Type B pancreatic cell (in vitro differentiated cells): ENCODE measurements around the gene UBE2O. TPM values are rescaled to one million over a fixed set of nuclear protein-coding genes. Genes with fewer than 3 reads are reported as not detected.

Source experiments
- DNase-seq: peaks from one replicate; pipeline ENCODE4 v3.0.0; 2021; ENCODE audit warnings: mixed read lengths; ENCODE audit not compliant: unreplicated experiment; ENCODE audit errors: extremely low spot score
- H3K27ac Mint-ChIP-seq: 2 replicates; pipeline ENCODE4 v1.8.0; 2021; ENCODE audit warnings: mild to moderate bottlenecking, mixed read lengths
- H3K27me3 Mint-ChIP-seq: 2 replicates; pipeline ENCODE4 v1.8.0; 2021; ENCODE audit warnings: mixed read lengths
- H3K36me3 Mint-ChIP-seq: 2 replicates; pipeline ENCODE4 v1.8.0; 2021; ENCODE audit warnings: mixed read lengths
- H3K4me1 Mint-ChIP-seq: one replicate; pipeline ENCODE4 v1.8.0; 2021; ENCODE audit warnings: mixed read lengths; ENCODE audit not compliant: unreplicated experiment
- H3K4me3 Mint-ChIP-seq: 2 replicates; pipeline ENCODE4 v1.8.0; 2021; ENCODE audit warnings: mild to moderate bottlenecking, mixed read lengths
- H3K9me3 Mint-ChIP-seq: 2 replicates; pipeline ENCODE4 v1.8.0; 2021; ENCODE audit warnings: mixed read lengths
- total RNA-seq: library from RNA; stranded (reverse); gene quantifications from 2 replicates; pipeline ENCODE4 v1.2.1, GENCODE V29; 2021; ENCODE audit warnings: low replicate concordance
- TF ChIP-seq, protein P1 (sequence below): fragments of 200-600 bp; sonication (generic); conservative IDR thresholded peaks from 2 replicates; pipeline ENCODE4 v1.5.0; 2021; ENCODE audit warnings: antibody characterized with exemption, mild to moderate bottlenecking

The UBE2O gene
- total RNA-seq, 1 donor from 2014 or later = 51.5 TPM

GRCh38 chr17:76357597-76358158, 95.3 kb downstream of the UBE2O start:
- Mint-ChIP-seq H3K4me1 (peaks cover 27% of the 10 kb centered on the region), H3K9me3 (no peaks in the 10 kb centered on the region), H3K4me3 (peak overlapping the region; percentile 57), H3K27ac (no peak overlapping the region), H3K36me3 (no peaks in the 10 kb centered on the region), H3K27me3 (peaks cover 2% of the 10 kb centered on the region)
- no peak for DNase-seq
- TF ChIP-seq, protein P1, sequence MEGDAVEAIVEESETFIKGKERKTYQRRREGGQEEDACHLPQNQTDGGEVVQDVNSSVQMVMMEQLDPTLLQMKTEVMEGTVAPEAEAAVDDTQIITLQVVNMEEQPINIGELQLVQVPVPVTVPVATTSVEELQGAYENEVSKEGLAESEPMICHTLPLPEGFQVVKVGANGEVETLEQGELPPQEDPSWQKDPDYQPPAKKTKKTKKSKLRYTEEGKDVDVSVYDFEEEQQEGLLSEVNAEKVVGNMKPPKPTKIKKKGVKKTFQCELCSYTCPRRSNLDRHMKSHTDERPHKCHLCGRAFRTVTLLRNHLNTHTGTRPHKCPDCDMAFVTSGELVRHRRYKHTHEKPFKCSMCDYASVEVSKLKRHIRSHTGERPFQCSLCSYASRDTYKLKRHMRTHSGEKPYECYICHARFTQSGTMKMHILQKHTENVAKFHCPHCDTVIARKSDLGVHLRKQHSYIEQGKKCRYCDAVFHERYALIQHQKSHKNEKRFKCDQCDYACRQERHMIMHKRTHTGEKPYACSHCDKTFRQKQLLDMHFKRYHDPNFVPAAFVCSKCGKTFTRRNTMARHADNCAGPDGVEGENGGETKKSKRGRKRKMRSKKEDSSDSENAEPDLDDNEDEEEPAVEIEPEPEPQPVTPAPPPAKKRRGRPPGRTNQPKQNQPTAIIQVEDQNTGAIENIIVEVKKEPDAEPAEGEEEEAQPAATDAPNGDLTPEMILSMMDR = no peak

GRCh38 chr17:76356803-76357456, 96.0 kb downstream of the UBE2O start:
- Mint-ChIP-seq H3K4me1 (peaks cover 25% of the 10 kb centered on the region), H3K4me3 (peak overlapping the region; percentile 57), H3K36me3 (no peaks in the 10 kb centered on the region), H3K9me3 (no peaks in the 10 kb centered on the region), H3K27me3 (peaks cover 2% of the 10 kb centered on the region), H3K27ac (no peak overlapping the region)
- TF ChIP-seq, protein P1 = no peak
- DNase-seq = no peak

DNA sequence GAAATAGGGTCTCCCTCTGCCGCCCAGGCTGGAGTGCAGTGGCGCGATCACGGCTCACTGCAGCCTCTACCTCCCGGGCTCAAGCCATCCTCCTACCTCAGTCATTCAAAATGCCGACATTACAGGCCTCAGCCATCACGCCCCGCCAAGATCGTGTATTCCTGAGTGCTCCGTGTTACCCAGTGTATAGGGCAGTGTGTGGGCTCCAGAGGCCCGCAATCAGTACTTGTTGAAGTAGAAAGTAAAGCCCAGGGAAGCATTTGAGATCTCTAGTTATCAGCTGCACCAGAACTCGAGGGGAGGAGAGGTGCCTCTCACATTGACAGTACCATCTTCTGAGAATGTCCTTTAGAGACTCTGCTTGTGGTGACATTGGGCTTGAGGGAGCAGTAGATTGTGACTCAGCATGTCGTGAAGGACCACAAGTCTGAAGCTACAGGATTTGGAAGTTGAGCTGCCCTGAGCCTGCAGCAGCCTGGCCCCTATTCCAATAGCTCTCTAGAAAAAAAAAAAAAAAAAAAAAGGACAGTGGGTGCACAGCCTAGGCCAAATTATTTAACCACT, 98.1 kb downstream of the UBE2O start:
- Mint-ChIP-seq H3K27me3 (peaks cover 2% of the 10 kb centered on the region), H3K4me3 (peak overlapping the region; percentile 82), H3K4me1 (peaks cover 18% of the 10 kb centered on the region), H3K36me3 (no peaks in the 10 kb centered on the region), H3K27ac (peak overlapping the region; percentile 96), H3K9me3 (no peaks in the 10 kb centered on the region)
- TF ChIP-seq, protein P1 = no peak
- DNase-seq = no peak

GRCh38 chr17:76354317-76354729, 98.6 kb downstream of the UBE2O start:
- TF ChIP-seq, protein P1 = peak; percentile 8
- H3K4me3 Mint-ChIP-seq = peak overlapping the region; percentile 94
- H3K4me1 Mint-ChIP-seq = peaks cover 18% of the 10 kb centered on the region
- no peaks in the 10 kb centered on the region for H3K9me3 Mint-ChIP-seq
- no peaks in the 10 kb centered on the region for H3K36me3 Mint-ChIP-seq
- H3K27ac Mint-ChIP-seq = peak overlapping the region; percentile 96
- no peak for DNase-seq
- H3K27me3 Mint-ChIP-seq = peaks cover 2% of the 10 kb centered on the region

- no peaks in the 10 kb centered on the region for H3K9me3 Mint-ChIP-seq
- H3K27me3 Mint-ChIP-seq = peaks cover 2% of the 10 kb centered on the region
- peak within 1 kb of the TSS; percentile 94 for H3K4me3 Mint-ChIP-seq
- H3K4me1 Mint-ChIP-seq = peaks cover 18% of the 10 kb centered on the region
- peak; percentile 89 for DNase-seq
- TF ChIP-seq, protein P1 = peak; percentile 40
- H3K36me3 Mint-ChIP-seq = no peaks in the 10 kb centered on the region
- H3K27ac Mint-ChIP-seq = peak within 1 kb of the TSS; percentile 96
Observed at GRCh38 chr17:76353599-76354316, 99.2 kb downstream of the UBE2O start, which contains the start of gene PRPSAP1. PRPSAP1 (minus strand) TSS chr17:76353916; CDS start chr17:76353703, 213 bp downstream.
